Small intestine (tissue), 7 donors: Measurements from ENCODE around the gene CTNNA1. TPM values are rescaled to one million over a fixed set of nuclear protein-coding genes. Genes with fewer than 3 reads are reported as not detected.

Experiments
- DNase-seq, 2 donors: peaks; one replicate each; pipeline versions ENCODE4 v3.0.0 to v3.0.0-alpha.2; 2013
- FAIRE-seq: peaks from 2 replicates; lab custom pipeline; 2012; peaks lifted over from hg19 to GRCh38; lab: Jason Lieb, UNC
- H3K27ac ChIP-seq, 3 donors: one replicate each; pipeline ENCODE4 v1.5.1; 2013; ENCODE audit warnings: low read length in 2 of 3, mild to moderate bottlenecking in 2 of 3, control low read depth in 1 of 3, inconsistent platforms in 1 of 3, low read depth in 1 of 3, moderate library complexity in 1 of 3
- H3K27me3 ChIP-seq, 3 donors: one replicate each; pipeline ENCODE4 v1.6.1; 2013; ENCODE audit warnings: low read length in 3 of 3, inconsistent platforms in 1 of 3; ENCODE audit not compliant: control insufficient read depth in 3 of 3, insufficient read depth in 3 of 3
- H3K36me3 ChIP-seq, 3 donors: one replicate each; pipeline ENCODE4 v1.6.1; 2013; ENCODE audit warnings: low read length in 3 of 3, inconsistent platforms in 1 of 3, low read depth in 1 of 3, mild to moderate bottlenecking in 1 of 3, moderate library complexity in 1 of 3; ENCODE audit not compliant: control insufficient read depth in 3 of 3, insufficient read depth in 2 of 3
- H3K4me1 ChIP-seq, 3 donors: one replicate each; pipeline ENCODE4 v1.6.1; 2013; ENCODE audit warnings: low read length in 2 of 3, inconsistent platforms in 1 of 3, low read depth in 1 of 3, mild to moderate bottlenecking in 1 of 3, moderate library complexity in 1 of 3; ENCODE audit not compliant: control insufficient read depth in 3 of 3, insufficient read depth in 2 of 3
- H3K4me3 ChIP-seq, 3 donors: one replicate each; pipeline ENCODE4 v1.5.1; 2013; ENCODE audit warnings: low read length in 3 of 3, control low read depth in 1 of 3, inconsistent platforms in 1 of 3, low read depth in 1 of 3, mild to moderate bottlenecking in 1 of 3, moderate library complexity in 1 of 3
- H3K9me3 ChIP-seq, 2 donors: one replicate each; pipeline ENCODE4 v1.6.1; 2013; ENCODE audit warnings: low read depth in 1 of 2, low read length in 1 of 2; ENCODE audit not compliant: control insufficient read depth in 2 of 2, insufficient read depth in 1 of 2
- WGBS, 3 donors: extraction: QIAGEN DNeasy Blood & Tissue Kit; methylation state at CpG; one replicate each; pipeline ENCODE4 v1.1.7; 2013; 5-methylcytosine and 5-hydroxymethylcytosine counted together
- polyA plus RNA-seq, 4 donors: library from polyadenylated mRNA; stranded (reverse) in 3 of 4; unstranded in 1 of 4; fragments of 200-250 nt in 3 of 4; fragments of 120-200 nt in 1 of 4; gene quantifications; one replicate each; pipeline versions ENCODE4 v1.2.1 to v1.2.3, GENCODE V29; 2013
- donor health status: healthy with polysubstance abuse.
- donor health status: control.
- donor health status: control.
- donor health status: Bipolar disorder and iron deficiency.
- donor health status: healthy.

The CTNNA1 gene
- polyA plus RNA-seq, 4 donors: 145 to 286 (median 196) TPM

- H3K4me3 ChIP-seq: no peak overlapping the region
- FAIRE-seq: no peak
- DNase-seq: no peak
Observed at GRCh38 chr5:138717399-138717798, 35.8 kb upstream of the CTNNA1 start.

DNA sequence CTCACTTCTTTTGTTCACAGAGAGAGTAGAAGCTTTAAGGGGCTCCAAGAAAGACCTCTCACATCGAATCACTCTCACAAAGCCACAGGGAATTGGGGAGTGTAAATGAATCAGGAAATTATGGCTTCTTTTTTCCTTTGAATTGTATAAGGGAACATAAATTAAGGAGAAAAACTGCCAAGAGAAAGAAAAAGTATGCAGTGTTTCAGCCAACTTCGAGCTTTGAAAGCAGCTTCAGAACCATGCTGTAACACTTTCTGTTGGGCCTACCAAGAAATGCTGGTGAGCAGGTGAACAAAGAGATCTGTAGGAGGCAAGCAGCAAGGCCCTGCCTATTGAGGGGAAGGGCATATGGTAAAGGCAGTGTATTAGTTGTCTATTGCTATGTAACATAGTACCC lies 33.4 kb upstream of the CTNNA1 start:
- Histone ChIP-seq H3K9me3 (no peaks in the 10 kb centered on the region), H3K36me3 (no peaks in the 10 kb centered on the region), H3K4me1 (peaks cover 0 to 32% (median 0%) of the 10 kb centered on the region in 3 donors), H3K27me3 (no peaks in the 10 kb centered on the region), H3K27ac (no peak overlapping the region), H3K4me3 (no peak overlapping the region)
- WGBS, 3 donors: 74 to 88% (median 86%) methylated on average over 2 of the region's 2 CpGs
- DNase-seq (no peak), FAIRE-seq (no peak)

More at GRCh38 chr5:138717399-138717798, 35.8 kb upstream of the CTNNA1 start:
- Histone ChIP-seq H3K4me1 (peaks cover 0 to 9% (median 0%) of the 10 kb centered on the region in 3 donors), H3K9me3 (no peaks in the 10 kb centered on the region), H3K27me3 (no peaks in the 10 kb centered on the region), H3K27ac (no peak overlapping the region), H3K36me3 (no peaks in the 10 kb centered on the region)
- WGBS, 3 donors: 94 to 96% (median 96%) methylated on average over 3 of the region's 3 CpGs

DNA sequence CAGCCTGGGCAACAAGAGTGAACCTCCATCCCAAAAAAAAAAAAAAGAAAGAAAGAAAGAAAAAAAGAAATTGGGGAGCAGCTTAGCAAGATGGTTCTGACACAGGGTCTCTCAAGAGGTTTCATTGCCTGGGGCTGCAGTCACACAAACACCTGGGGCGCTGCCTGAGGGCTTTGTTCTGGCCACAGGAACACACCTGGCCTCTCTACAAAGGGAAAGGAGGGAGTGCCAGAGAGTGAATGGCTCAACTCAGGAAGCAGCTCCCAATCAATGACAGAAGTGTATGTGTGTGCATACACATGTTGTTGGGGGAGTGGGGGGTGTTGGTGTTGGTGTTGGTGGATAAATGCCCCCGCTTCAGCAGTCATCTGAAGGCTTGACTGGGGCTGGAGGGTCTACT lies 32.4 kb upstream of the CTNNA1 start:
- peaks cover 0 to 42% (median 0%) of the 10 kb centered on the region in 3 donors for H3K4me1 ChIP-seq

DNA sequence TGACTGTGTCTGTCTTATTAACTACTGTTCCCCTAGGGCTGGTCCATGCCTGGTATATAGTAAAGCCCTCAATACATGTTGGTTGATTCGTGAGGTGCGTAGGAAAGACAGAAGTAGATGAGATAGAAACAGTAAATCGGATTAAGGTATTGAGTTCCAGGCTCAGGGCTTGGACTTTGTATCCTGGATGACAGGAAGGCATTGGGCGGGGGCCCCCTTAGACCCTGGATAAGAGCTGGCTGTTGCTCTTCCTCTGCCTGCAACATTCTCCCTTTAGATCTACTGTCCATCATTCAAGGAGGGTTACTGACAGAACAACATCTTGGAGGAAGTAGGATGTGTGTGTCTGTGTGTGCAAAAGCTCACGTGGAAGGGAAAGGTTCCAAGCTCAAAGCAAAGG lies 31.2 kb upstream of the CTNNA1 start:
- DNase-seq: peak; percentile 9 to 65
- 32 to 60% (median 40%) methylated on average over 5 of the region's 5 CpGs for WGBS, 3 donors

More for the DNA sequence above, 32.4 kb upstream of the CTNNA1 start:
- no peak overlapping the region for H3K4me3 ChIP-seq
- no peaks in the 10 kb centered on the region for H3K9me3 ChIP-seq
- WGBS, 3 donors: 56 to 89% (median 82%) methylated on average over 2 of the region's 2 CpGs
- H3K27ac ChIP-seq: no peak overlapping the region
- no peaks in the 10 kb centered on the region for H3K36me3 ChIP-seq
- H3K27me3 ChIP-seq: no peaks in the 10 kb centered on the region
- no peak for FAIRE-seq
- DNase-seq: no peak

DNA sequence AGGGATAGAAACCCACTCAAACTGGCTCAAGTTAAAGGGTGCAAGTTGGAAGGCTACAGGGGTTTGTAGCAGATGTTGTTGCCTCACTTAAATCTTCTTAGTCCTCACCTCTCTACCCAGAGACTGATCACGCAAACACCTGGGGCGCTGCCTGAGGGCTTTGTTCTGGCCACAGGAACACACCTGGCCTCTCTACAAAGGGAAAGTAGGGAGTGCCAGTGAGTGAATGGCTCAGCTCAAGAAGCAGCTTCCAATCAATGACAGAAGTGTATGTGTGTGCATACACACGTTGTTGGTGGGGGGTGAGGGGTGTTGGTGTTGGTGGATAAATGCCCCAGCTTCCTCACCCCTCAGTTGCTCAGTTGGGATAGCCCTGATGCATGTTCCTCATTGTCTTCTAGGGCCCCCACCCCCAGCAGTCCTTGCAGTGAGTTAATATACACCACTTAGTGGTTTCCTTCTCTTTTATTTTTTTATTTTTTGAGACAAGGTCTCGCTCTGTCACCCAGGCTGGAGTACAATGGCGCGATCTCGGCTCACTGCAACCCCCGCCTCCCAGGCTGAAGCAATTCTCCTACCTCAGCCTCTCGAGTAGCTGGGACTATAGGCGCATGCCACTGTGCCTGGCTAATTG lies 30.6 kb upstream of the CTNNA1 start:
- no peaks in the 10 kb centered on the region for H3K36me3 ChIP-seq
- H3K9me3 ChIP-seq: no peaks in the 10 kb centered on the region
- H3K27ac ChIP-seq: peak overlapping the region in 1 of 3 donors; percentile 41
- 56 to 72% (median 59%) methylated on average over 10 of the region's 10 CpGs for WGBS, 3 donors
- H3K4me1 ChIP-seq: peaks cover 0 to 54% (median 0%) of the 10 kb centered on the region in 3 donors
- no peak for FAIRE-seq
- peak; percentile 39 to 54 for DNase-seq
- no peaks in the 10 kb centered on the region for H3K27me3 ChIP-seq
- no peak overlapping the region for H3K4me3 ChIP-seq

More for the DNA sequence above, 31.2 kb upstream of the CTNNA1 start:
- H3K9me3 ChIP-seq: no peaks in the 10 kb centered on the region
- no peak overlapping the region for H3K4me3 ChIP-seq
- peak overlapping the region in 1 of 3 donors; percentile 41 for H3K27ac ChIP-seq
- peaks cover 0 to 51% (median 0%) of the 10 kb centered on the region in 3 donors for H3K4me1 ChIP-seq
- no peak for FAIRE-seq
- no peaks in the 10 kb centered on the region for H3K36me3 ChIP-seq
- H3K27me3 ChIP-seq: no peaks in the 10 kb centered on the region

- peak overlapping the region in 2 of 3 donors; percentile 77 to 87 for H3K27ac ChIP-seq
- H3K4me1 ChIP-seq: peaks cover 0 to 54% (median 0%) of the 10 kb centered on the region in 3 donors
- peak in 1 of 2 donors; percentile 54 for DNase-seq
- 66 to 74% (median 73%) methylated on average over 5 of the region's 5 CpGs for WGBS, 3 donors
- H3K4me3 ChIP-seq: no peak overlapping the region
- no peaks in the 10 kb centered on the region for H3K27me3 ChIP-seq
- FAIRE-seq: no peak
- no peaks in the 10 kb centered on the region for H3K36me3 ChIP-seq
- no peaks in the 10 kb centered on the region for H3K9me3 ChIP-seq
Observed at GRCh38 chr5:138724470-138725146, 28.6 kb upstream of the CTNNA1 start.

DNA sequence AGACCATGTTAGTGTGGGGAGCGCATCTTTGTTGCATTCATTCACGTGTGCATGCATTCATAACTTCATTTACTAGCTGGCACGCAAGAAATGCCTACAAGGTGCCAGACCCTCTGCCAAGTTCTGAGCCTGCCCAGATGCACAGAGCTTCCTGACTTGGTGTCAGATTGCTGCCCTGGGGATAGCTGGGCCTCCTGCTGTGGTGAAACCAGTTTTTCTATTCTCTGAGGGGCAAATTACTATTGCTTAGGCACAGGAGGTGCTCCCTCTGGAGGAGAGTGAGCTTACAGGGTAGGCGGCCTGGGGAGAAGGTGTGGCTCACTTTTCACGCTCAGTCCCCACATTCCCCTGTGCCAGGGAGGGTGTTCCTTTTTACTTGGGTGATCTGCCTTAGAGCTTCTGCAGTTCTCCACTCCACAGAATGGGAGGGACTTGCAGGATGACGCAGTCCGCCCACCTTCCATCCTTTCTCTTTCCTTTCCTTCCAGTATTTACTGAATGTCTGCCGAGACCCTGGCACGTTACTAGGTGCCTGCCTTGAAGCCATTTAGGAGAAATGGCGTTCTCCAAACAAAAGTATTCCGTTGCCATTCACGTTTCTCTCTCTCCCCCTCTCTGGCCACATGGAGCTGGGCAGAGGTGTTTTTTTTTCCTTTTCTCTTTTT lies 27.9 kb upstream of the CTNNA1 start:
- 49 to 60% (median 58%) methylated on average over 12 of the region's 12 CpGs for WGBS, 3 donors
- peak overlapping the region; percentile 52 to 87 (median 77) for H3K27ac ChIP-seq
- H3K4me1 ChIP-seq: peaks cover 0 to 54% (median 0%) of the 10 kb centered on the region in 3 donors
- H3K27me3 ChIP-seq: no peaks in the 10 kb centered on the region
- no peak overlapping the region for H3K4me3 ChIP-seq
- FAIRE-seq (no peak), DNase-seq (peak; percentile 29 to 85)
- no peaks in the 10 kb centered on the region for H3K9me3 ChIP-seq
- H3K36me3 ChIP-seq: no peaks in the 10 kb centered on the region

- DNase-seq (peak; percentile 83 to 89), FAIRE-seq (no peak)
- peaks cover 0 to 54% (median 0%) of the 10 kb centered on the region in 3 donors for H3K4me1 ChIP-seq
- H3K27ac ChIP-seq: peak overlapping the region; percentile 52 to 87 (median 77)
- no peaks in the 10 kb centered on the region for H3K27me3 ChIP-seq
- 59 to 68% (median 60%) methylated on average over 6 of the region's 6 CpGs for WGBS, 3 donors
- H3K36me3 ChIP-seq: no peaks in the 10 kb centered on the region
- H3K9me3 ChIP-seq: no peaks in the 10 kb centered on the region
- no peak overlapping the region for H3K4me3 ChIP-seq
Observed at GRCh38 chr5:138725818-138726416, 27.3 kb upstream of the CTNNA1 start.
